VCaP (cell line): ENCODE measurements around the gene CAPNS1.

Experiments used
- H3K27ac ChIP-seq: fragments of 450-650 bp; 2 replicates; pipeline ENCODE4 v1.5.1; 2017
- TF ChIP-seq, protein P1 (sequence below): fragments of 450-650 bp; conservative IDR thresholded peaks from 2 replicates; pipeline ENCODE4 v1.5.1; 2017; ENCODE audit warnings: mild to moderate bottlenecking, moderate library complexity

CAPNS1 gene

DNA sequence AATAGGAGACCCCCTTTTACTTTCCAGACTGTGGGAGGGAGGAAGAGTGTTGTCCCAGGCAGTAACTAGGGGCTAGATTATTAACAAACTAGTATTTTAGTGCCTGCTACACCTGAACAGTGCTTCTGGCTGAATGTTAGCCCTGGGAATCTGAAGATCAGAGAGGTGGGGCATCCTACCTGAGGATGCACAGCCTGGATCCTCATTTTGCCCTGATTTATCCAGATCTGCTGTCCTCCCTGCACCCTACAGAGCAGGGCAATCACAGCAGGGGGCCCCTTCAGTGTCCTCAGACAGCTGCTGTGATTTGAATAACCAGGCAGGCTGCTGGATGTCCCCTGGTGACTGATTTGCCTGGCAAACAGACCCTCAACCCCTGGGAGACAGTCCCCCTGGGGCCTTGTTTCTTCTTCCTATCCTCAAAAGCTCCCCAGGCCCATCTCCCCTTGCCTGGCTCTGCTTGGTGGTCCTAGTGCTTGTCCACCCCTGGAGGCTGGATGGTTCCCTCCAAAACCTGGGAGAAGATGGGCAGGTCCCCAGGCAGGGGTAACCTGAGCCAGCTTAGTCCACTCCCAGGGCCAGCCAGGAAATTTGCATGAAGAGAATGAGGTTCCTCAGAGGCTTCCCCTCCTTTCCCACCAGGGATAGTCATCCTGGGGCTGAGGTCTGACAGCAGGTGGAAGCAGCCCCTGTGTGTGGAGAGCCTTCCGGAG is 29.2 kb upstream of the CAPNS1 start, which contains the start of gene OVOL3:
Gene OVOL3 (plus strand): TSS at position 657 of the 713 bp plus-strand sequence. CDS start 60 bp downstream, outside the sequence.
- peak within 1 kb of the TSS; percentile 2; the same call in 1 of the 2 replicates for H3K27ac ChIP-seq
- TF ChIP-seq, protein P1, sequence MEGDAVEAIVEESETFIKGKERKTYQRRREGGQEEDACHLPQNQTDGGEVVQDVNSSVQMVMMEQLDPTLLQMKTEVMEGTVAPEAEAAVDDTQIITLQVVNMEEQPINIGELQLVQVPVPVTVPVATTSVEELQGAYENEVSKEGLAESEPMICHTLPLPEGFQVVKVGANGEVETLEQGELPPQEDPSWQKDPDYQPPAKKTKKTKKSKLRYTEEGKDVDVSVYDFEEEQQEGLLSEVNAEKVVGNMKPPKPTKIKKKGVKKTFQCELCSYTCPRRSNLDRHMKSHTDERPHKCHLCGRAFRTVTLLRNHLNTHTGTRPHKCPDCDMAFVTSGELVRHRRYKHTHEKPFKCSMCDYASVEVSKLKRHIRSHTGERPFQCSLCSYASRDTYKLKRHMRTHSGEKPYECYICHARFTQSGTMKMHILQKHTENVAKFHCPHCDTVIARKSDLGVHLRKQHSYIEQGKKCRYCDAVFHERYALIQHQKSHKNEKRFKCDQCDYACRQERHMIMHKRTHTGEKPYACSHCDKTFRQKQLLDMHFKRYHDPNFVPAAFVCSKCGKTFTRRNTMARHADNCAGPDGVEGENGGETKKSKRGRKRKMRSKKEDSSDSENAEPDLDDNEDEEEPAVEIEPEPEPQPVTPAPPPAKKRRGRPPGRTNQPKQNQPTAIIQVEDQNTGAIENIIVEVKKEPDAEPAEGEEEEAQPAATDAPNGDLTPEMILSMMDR: no peak

DNA sequence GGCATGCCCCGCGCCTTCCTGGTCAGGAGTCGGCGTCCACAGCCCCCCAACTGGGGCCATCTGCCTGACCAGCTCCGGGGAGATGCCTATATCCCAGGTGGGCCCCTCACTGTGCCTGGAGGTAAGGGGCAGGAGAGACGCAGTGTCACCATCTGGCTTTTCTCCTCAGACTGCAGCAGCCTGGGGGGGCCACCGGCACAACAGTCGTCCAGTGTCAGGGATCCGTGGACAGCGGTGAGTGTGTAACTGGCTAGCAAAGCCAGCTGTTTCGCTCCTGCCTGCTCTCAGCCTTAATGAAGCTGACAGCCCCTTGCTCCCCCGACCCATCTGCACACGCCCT is 28.7 kb upstream of the CAPNS1 start:
- H3K27ac ChIP-seq: peak overlapping the region; percentile 2; the same call in 1 of the 2 replicates
- TF ChIP-seq, protein P1: no peak

DNA sequence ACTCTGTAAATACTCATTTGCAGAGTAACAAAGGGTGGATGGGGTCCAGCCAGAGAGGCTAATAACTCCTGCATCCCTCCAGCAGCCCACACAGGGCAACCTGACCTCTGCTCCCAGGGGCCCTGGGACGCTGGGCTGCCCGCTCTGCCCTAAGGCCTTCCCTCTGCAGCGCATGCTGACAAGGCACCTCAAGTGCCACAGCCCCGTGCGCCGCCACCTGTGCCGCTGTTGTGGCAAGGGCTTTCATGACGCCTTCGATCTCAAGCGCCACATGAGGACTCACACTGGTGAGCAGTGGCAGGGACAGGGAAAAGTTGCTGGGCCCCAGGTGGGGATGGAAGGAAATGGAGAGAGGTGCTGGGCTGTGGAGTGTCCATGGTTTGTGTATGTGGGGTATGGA is 27.2 kb upstream of the CAPNS1 start:
- H3K27ac ChIP-seq: peak overlapping the region; percentile 95
- TF ChIP-seq, protein P1: no peak

DNA sequence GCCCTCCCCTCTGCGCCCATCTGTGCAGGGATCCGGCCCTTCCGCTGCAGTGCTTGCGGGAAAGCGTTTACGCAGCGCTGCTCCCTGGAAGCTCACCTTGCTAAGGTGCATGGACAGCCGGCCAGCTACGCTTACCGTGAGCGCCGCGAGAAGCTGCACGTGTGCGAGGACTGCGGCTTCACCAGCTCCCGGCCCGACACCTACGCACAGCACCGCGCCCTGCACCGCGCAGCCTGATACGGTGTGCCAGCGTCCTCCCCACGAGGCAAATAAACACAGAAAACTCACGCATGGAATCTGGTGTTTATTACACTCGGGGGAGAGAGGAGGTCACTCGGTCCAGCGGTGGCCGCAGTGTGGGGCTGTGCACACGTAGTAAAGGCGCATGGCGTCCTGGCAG is 26.4 kb upstream of the CAPNS1 start:
- TF ChIP-seq, protein P1: no peak
- H3K27ac ChIP-seq: peak overlapping the region; percentile 95

DNA sequence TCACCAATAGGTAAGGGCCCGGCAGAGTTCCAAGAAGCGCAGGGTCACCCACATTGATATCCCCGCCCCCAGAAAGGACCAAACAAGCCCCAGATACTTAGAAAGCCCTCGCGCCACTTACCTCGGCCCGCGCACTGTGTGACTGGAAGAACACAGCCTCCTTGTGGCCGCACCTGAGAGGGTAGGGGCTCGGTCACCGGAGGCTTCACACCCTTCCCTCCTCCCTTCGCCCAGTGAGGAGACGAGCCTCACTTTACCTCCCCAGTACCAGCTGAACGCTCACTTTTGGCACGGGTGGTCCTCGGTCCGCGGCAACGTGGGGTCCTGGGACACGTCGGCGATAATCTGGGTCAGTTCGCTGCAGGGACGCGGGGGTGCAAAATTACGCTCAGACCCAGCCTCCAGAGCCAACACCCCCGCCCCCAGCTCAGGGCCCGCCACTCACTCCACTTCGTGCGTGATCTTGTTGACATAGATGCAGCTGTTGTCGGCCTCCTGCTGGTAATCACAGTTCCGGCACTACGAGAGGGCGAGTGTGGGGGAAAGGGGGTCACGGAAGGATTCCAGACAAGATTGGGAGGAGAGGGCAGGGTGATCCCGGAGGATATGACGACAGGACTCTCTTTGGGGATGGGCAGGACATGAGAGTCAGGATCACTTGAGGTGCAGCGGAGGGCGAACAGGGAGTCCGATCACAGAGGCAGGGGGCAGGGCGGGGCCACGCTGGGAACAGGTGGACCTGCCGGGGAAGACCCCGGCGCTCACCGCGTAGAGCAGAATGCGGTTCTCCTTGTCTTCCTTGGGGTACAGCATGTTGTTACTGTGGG is 25.8 kb upstream of the CAPNS1 start:
- H3K27ac ChIP-seq: peak overlapping the region; percentile 95
- TF ChIP-seq, protein P1: peak; percentile 68

DNA sequence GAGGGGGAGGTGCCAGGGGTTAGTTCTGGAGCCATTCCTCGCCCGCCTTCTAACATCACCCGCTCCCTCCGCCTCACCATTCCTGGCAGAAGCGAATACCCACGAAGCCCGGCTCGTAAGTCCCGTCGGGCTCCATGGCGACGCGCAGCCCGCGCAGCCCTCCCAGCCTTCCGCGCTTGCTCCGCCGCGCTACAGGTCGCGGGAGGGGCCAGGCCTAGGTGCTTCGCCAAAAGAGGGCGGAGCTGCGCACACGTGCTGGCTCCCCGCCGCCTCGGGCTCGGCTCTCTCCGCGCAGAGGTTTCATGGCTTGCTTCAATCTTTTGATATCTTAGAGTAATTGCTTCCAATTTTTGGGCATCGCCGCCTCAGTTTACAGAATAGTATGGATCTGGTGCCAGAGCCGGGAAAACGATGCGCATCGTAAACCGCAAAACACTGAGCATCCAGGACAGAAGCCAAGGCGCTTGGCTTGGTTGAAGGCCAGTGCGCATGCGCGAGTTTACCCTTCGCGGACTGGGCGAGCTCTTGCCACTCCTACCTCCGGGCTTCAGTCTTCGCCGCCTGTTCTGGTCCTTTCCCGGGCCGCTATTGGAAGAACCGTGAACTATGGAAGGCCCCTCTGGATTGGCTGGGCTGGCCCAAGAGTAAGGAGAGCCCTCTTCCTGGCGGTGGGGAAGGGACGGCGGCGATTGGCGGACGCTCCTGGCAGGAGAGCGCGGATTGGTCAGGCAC is 25.0 kb upstream of the CAPNS1 start, which contains the start of gene POLR2I:
Gene POLR2I (minus strand): TSS at position 155 of the 732 bp plus-strand sequence. CDS start 19 bp downstream, at position 136.
- TF ChIP-seq, protein P1: no peak
- peak within 1 kb of the TSS; percentile 95 for H3K27ac ChIP-seq
